Lung (tissue), 12 donors: ENCODE results near the gene RIPK3. TPM values are rescaled to one million over a fixed set of nuclear protein-coding genes. Genes with fewer than 3 reads are reported as not detected.

Experiments used
- ATAC-seq: fragments of 200-7000 bp; cut with Tn5 transposase; one replicate; pipeline ENCODE4 v1.9.1; 2020; ENCODE audit warnings: moderate number of reproducible peaks; ENCODE audit not compliant: insufficient read depth, low FRiP score
- DNase-seq, 3 donors: peaks; one replicate each; pipeline ENCODE4 v3.0.0-alpha.2; 2013 to 2017
- H3K27ac ChIP-seq, 2 donors: one replicate each; pipeline ENCODE4 v1.5.1; 2013; ENCODE audit warnings: mild to moderate bottlenecking in 2 of 2, moderate library complexity in 2 of 2, control low read depth in 1 of 2, inconsistent platforms in 1 of 2, low read depth in 1 of 2, low read length in 1 of 2
- H3K27me3 ChIP-seq, 3 donors: one replicate each; pipeline ENCODE4 v1.5.1; 2013; ENCODE audit warnings: low read length in 2 of 3; ENCODE audit not compliant: control insufficient read depth in 3 of 3, insufficient read depth in 3 of 3
- H3K36me3 ChIP-seq, 4 donors: one replicate each; pipeline ENCODE4 v1.5.1; 2013; ENCODE audit warnings: low read length in 4 of 4, mild to moderate bottlenecking in 1 of 4, moderate library complexity in 1 of 4; ENCODE audit not compliant: control insufficient read depth in 4 of 4, insufficient read depth in 4 of 4
- H3K4me1 ChIP-seq, 5 donors: one replicate each; pipeline ENCODE4 v1.5.1; 2013; ENCODE audit warnings: low read length in 5 of 5, mild to moderate bottlenecking in 2 of 5, moderate library complexity in 1 of 5; ENCODE audit not compliant: control insufficient read depth in 5 of 5, insufficient read depth in 5 of 5
- H3K4me3 ChIP-seq: one replicate; pipeline ENCODE4 v1.5.1; 2013; ENCODE audit warnings: mild to moderate bottlenecking, control low read depth, moderate library complexity
- H3K9ac ChIP-seq, 2 donors: one replicate each; pipeline ENCODE4 v1.5.1; 2013; ENCODE audit warnings: low read length in 2 of 2, control low read depth in 1 of 2; ENCODE audit not compliant: insufficient read depth in 1 of 2
- H3K9me3 ChIP-seq, 4 donors: one replicate each; pipeline ENCODE4 v1.5.1; 2013; ENCODE audit warnings: low read length in 3 of 4, mild to moderate bottlenecking in 1 of 4, moderate library complexity in 1 of 4; ENCODE audit not compliant: control insufficient read depth in 4 of 4, insufficient read depth in 3 of 4
- CTCF ChIP-seq: IDR thresholded peaks from 2 replicates; pipeline ENCODE4 v1.5.1; 2012; ENCODE audit warnings: mild to moderate bottlenecking; ENCODE audit errors: control extremely low read depth, extremely low read depth
- WGBS, 2 donors: extraction: QIAGEN DNeasy Blood & Tissue Kit; methylation state at CpG; one replicate each; pipeline ENCODE4 v1.1.7; 2013; 5-methylcytosine and 5-hydroxymethylcytosine counted together
- polyA plus RNA-seq, 2 donors: library from polyadenylated mRNA; stranded (reverse); fragments of 200-250 nt; gene quantifications; one replicate each; pipeline ENCODE4 v1.2.1, GENCODE V29; 2013
- total RNA-seq, 2 donors: library from RNA; depleted of rRNA in 1 of 2; stranded (reverse); fragments of >200 nt in 1 of 2; gene quantifications; one replicate each; pipeline ENCODE4 v1.2.1, GENCODE V29; 2014 to 2021
- donor health status: control.
- donor health status: control.
- donor health status: Bipolar disorder and iron deficiency.
- donor health status: healthy.
- donor health status: DM: yes; HTN: yes; CAD: no.

The RIPK3 gene
- total and polyA plus RNA-seq, 4 donors: 6.4 to 26.0 (median 18.2) TPM

DNA sequence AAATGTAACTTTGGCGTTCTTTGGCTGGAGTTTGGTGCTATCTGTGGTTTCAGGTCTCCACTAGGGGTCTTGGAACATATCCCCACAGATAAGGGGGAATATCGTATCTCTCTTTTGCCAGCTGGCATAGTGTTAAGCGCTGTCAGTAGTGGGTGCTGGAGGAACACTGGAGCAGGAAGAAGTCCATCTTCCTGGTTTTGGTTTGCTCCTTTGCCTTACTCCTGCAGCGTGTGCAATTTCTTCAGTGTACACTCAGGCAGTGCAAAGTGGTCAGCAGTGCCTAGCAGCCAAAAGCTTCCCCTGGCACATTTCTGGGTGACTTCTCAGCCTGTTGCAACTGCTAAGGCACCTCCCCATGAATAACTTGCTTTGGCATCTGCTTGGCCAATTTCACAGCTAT lies 11.7 kb upstream of the RIPK3 start:
- H3K27me3 ChIP-seq: peaks cover 0 to 5% (median 3%) of the 10 kb centered on the region in 3 donors
- H3K36me3 ChIP-seq: no peaks in the 10 kb centered on the region
- ATAC-seq: no peak
- peak in 2 of 3 donors; percentile 59 to 69 for DNase-seq
- no peak overlapping the region for H3K4me3 ChIP-seq
- no peak overlapping the region for H3K9ac ChIP-seq
- no peak overlapping the region for H3K27ac ChIP-seq
- no peaks in the 10 kb centered on the region for H3K9me3 ChIP-seq
- WGBS, 2 donors: 14 to 22% methylated on average over 4 of the region's 4 CpGs
- no peak for TF ChIP-seq CTCF
- H3K4me1 ChIP-seq: peaks cover 0 to 8% (median 0%) of the 10 kb centered on the region in 5 donors

- TF ChIP-seq CTCF: no peak
- no peak for ATAC-seq
- Histone ChIP-seq H3K27ac (no peak overlapping the region), H3K9ac (no peak overlapping the region), H3K9me3 (no peaks in the 10 kb centered on the region), H3K27me3 (peaks cover 0 to 8% (median 5%) of the 10 kb centered on the region in 3 donors), H3K36me3 (no peaks in the 10 kb centered on the region), H3K4me3 (no peak overlapping the region), H3K4me1 (peaks cover 0 to 8% (median 0%) of the 10 kb centered on the region in 5 donors)
- DNase-seq: no peak
- WGBS, 2 donors: 79 to 85% methylated on average over 5 of the region's 5 CpGs
Observed at GRCh38 chr14:24349742-24350141, 10.0 kb upstream of the RIPK3 start.

DNA sequence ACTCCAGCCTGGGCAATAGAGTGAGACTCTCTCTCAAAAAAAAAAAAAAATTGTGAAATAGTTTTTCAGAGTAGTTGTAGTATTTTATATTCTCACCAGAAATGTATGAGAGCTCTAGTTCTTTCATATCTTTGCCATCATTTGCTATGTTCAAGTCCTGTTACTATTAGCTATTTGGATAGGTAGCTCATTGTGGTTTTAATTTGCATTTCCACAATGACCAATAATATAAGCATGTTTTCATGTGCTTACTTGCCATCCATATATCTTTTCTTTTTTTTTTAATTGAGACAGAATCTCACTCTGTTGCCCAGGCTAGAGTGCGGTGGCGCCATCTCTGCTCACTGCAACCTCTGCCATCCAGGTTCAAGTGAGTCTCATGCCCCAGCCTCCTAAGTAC lies 8.4 kb upstream of the RIPK3 start:
- no peaks in the 10 kb centered on the region for H3K36me3 ChIP-seq
- no peak overlapping the region for H3K9ac ChIP-seq
- 97 to 98% methylated on average over 2 of the region's 2 CpGs for WGBS, 2 donors
- no peak overlapping the region for H3K4me3 ChIP-seq
- ATAC-seq (no peak), DNase-seq (no peak)
- H3K27me3 ChIP-seq: peaks cover 0 to 14% (median 11%) of the 10 kb centered on the region in 3 donors
- H3K9me3 ChIP-seq: no peaks in the 10 kb centered on the region
- H3K4me1 ChIP-seq: peaks cover 0 to 8% (median 0%) of the 10 kb centered on the region in 5 donors
- no peak overlapping the region for H3K27ac ChIP-seq
- TF ChIP-seq CTCF: no peak

DNA sequence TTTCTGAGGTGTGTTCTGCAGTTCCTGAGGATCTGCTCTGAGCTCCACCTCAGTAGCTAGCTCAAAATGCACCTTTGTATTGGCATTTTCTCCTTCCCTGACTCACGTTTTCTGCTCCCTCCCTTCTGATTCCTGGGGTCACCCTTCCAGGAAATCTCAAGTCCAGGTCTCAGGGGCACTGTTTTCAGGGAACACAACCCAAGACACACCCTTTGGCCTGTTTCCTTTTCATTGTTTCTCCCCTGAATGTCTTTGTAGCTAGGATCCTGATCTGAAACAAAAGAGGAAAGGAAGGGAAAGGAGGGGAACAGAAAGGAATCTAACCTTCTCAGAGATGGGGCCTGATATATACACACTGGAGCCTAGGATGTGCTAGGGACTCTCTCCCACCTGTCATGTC lies 7.3 kb upstream of the RIPK3 start:
- Histone ChIP-seq H3K36me3 (no peaks in the 10 kb centered on the region), H3K27me3 (peaks cover 0 to 17% (median 13%) of the 10 kb centered on the region in 3 donors), H3K4me3 (no peak overlapping the region), H3K9me3 (no peaks in the 10 kb centered on the region), H3K27ac (no peak overlapping the region), H3K9ac (no peak overlapping the region), H3K4me1 (peaks cover 0 to 7% (median 0%) of the 10 kb centered on the region in 5 donors)
- no peak for TF ChIP-seq CTCF
- 48 to 50% methylated on average over 1 of the region's 1 CpG for WGBS, 2 donors
- no peak for DNase-seq
- ATAC-seq: no peak
